CD4-positive, alpha-beta T cell treated with Interleukin-2 at 100 ng/mL for 4 hours (primary cell): ENCODE results near the gene RAD51B.
A peak's percentile ranks its signal among the peaks of the same experiment; 100 is the strongest.

ENCODE experiments used
- DNase-seq: peaks from one replicate; pipeline ENCODE4 v3.0.0-alpha.2; 2020; ENCODE audit warnings: low spot score

RAD51B gene

DNA sequence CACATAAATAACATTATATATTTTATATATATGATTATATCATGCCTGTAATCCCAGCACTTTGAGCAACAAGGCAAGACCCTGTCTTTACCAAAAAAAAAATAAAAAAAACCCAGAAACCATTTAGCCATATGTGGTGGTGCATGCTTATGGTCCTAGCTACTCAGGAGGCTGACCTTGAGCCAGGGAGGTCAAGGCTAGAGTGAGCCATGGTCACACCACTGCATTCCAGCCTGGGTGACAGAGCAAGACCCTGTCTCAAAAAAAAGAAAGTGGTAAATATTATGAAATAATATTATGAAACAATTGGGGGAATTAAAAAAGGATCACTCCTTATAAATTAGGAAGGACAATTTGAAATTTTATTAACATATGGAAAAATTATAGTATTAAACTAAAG lies 16.0 kb downstream of the RAD51B start:
- DNase-seq = no peak

DNA sequence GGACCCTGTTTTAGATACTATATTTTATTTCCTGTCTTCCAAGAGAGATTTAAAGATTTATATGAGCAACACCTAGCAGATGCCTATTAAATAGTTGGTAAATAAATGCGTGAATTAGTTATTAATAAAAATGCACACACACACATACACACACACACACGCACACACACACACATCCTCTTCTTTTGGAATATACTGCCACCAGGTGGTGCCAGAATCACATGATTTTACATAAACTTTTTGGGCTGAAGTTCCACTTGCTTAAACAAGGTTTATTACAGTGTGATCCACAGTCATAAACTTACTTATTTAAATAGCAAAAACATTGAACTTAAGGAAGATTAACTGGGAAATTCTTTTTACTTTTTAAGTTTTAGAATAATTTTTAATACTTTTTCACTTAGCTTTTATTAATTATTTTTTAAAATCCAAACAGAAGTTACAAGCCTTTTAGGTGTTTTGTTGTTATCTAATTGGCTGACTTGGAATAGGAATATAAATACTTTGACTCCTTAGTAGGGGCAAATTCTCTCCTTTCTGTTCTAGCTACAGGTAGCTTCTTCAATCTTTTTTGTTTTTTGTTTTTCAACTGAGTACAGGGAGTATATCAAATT lies 17.5 kb downstream of the RAD51B start:
- peak; percentile 77 for DNase-seq

DNA sequence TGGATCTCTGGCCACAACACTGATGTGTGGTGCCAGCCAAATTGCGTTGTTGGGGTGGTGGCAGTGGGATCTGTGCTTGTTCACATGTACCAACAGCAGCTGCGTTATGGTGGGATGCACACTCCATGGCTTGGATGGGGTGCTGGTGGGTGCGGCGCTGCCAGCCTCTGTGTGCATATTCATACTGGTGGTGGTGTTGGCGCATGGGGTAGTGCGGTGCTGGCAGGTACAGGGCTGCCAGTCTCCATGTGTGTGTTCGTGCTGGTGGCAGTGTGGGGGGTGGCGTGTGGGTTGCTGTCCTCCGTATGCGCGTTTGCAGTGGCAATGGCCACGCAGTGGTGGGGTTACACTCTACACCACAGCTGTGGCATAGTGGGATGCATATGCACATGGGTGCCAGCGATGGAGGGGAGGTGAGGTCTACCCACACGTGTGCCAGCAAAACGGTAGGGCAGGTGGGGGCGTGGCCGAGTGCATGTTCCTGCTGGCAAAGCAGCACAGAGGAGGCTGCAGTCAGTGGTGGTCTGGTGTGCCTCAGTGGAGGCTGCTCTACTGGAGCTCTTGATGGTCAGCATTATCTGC lies 26.5 kb downstream of the RAD51B start:
- no peak for DNase-seq

GRCh38 chr14:67850066-67850830 lies 30.7 kb downstream of the RAD51B start:
- DNase-seq = no peak

GRCh38 chr14:67851785-67852410 lies 32.3 kb downstream of the RAD51B start:
- DNase-seq = no peak

GRCh38 chr14:67852926-67853604 lies 33.5 kb downstream of the RAD51B start:
- DNase-seq = no peak

DNA sequence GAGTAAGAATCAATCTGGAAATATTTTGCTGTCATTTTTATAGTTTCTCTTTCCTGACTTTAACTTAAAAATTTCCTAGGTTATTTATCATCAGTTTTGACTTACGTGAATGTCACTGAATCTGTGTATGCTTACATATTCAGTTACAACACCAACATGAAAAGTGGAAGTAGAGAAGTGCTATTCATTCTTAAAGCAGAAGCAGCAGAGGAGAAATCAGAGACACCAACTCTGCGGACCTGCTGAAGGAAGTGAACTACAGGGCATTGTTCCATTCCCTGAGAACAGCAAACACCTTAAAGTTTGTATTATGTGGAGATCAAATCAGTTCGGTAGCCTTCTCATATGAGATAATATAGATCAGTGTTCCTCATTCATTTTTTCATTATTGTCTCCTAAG lies 34.1 kb downstream of the RAD51B start:
- no peak for DNase-seq

DNA sequence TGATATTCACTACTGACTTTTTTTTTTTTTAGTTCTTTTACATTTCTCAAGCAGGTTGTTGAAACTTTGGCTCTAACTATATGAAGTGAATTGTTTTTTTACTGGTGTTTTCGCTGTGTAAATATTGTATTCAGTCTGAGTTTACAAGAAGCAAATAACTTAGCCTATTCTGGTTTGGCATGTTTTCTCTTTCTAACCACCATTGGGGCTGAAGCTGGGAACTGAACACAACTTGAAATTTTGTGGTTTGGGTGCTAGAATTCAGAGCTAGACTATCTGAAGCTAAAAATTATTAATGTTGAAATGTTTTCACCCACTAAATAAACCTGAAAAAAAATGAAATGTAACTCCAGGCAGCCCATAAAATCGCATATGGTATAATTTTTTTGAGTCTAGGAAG lies 37.2 kb downstream of the RAD51B start:
- DNase-seq = no peak

DNA sequence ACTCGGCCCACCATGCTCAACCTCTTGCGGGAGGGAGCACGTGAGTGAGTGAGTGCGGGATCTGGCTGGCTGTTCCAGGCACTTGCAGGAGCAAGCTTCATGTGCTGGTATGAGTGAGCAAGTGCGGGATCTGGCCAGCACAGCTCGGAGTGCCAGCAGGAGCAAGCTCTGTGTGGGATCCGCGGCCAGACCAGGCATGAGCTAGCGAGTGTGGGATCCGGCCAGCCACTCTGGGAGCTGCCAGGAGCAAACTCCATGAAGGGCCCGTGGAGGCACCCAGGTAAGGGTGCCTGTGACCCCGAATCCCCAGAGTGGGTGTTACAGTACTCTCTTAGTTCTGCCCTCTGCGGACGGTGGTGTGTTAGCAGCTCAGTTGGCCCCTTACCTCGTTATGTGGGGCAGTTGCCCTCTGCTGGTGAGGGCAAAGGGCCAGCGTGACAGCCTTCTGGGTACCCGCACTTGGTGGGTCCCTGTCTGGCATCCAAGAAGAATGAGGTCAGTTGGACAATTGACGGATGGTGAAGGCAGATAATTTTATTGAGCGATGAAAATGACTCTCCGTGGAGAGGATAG lies 38.3 kb downstream of the RAD51B start:
- no peak for DNase-seq

DNA sequence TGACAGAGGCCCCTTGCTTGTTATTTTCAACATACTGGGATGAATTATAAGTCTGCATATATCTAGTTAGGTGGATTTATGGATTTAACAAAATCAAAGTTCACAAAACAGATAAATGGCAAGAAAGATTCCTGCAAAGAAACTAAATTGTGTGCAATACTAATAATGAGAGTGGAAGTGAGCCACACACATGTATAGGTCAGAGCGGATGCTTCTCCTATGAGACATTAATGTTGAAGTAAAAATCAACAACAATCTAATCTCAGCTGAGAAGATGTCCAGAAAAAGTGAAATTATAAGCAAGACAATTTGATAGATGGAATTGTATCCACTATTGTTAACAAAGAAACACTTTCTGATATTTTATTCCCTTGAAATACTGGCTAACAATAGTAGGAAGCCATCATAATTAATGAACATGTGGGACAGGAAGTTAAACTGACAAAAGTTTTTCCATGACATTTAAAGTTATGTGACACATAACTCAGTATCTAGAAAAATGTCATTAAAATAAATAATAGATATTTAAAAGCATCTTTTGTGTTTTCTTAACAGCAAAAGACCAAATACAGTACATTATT lies 39.7 kb downstream of the RAD51B start:
- DNase-seq = no peak

DNA sequence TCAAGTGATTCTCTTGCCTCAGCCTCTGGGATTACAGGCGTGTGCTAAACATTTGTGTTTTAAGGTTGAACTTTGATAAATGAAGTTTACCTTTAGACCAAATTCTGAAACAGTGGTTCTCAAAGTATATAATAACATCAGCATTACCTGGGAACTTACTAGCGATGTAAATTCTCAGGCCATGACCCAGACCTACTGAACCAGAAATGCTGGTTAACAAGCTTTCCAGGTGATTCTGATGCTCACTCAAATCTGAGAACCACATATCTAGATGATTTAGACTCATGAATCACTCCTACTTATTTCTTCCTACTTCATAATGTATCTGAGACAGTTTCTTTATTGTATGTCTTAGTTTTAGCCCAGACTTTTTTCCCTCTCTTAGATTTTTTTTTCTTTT lies 43.6 kb downstream of the RAD51B start:
- no peak for DNase-seq

DNA sequence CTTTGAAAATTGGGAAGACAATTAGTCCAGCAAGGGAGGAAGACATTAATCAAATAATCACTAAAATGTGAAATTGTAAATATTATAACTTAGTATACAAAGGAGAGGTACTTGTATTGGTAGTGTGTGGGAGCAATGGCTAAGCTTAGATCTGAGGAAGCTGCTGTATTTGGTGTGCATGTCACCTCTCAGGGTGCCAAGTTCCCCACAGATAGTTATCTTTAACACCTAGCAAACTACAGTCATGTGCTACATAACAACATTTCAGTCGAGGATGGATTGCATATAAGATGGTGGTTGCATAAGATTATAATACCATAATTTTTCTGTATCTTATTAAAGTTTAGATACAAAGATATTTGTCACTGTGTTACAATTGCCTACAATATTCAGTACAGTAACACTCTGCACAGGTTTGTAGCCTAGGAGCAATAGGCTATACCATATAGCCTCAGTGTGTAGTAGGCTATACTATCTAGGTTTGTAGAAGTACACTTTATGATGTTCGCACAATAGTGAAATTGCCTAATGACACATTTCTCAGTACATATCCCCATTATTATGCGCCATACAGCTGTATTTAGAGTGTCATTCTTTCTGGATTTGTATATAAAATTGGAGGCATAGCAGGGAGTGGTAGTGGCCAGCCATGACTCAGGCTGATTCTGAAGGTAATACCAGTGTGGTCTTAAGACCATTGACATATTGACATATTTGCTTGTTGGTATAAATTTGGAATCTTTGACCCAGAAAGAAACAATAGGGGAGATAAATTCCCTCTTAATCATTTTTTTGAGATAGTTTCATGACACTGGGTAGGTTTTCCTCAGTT lies 55.8 kb downstream of the RAD51B start:
- peak; percentile 15 for DNase-seq

GRCh38 chr14:67879026-67879425 lies 59.4 kb downstream of the RAD51B start:
- DNase-seq = no peak

- no peak for DNase-seq
These were observed 61.6 kb downstream of the RAD51B start for GRCh38 chr14:67881225-67881624.

GRCh38 chr14:67882986-67883555 lies 63.5 kb downstream of the RAD51B start:
- no peak for DNase-seq

GRCh38 chr14:67883717-67884116 lies 64.1 kb downstream of the RAD51B start:
- peak; percentile 8 for DNase-seq

DNA sequence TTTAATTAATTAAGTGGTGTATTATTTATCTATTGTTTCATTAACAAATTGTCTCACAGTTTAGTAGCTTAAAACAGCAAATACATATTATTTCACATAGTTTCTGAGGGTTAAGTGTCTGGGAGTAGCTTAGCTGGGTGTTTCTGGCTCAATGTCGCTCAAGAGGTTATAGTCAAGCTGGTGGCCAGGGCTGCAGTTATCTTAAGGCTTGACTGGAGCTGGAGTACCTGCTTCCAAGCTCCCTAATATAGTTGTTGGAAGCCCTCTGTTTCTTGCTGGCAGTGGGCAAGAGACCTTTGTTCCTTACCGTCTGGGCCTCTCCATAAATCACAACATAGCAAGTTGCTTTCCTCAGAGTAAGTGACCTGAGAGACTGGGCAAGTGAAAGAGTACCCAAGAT lies 66.6 kb downstream of the RAD51B start:
- DNase-seq = no peak

DNA sequence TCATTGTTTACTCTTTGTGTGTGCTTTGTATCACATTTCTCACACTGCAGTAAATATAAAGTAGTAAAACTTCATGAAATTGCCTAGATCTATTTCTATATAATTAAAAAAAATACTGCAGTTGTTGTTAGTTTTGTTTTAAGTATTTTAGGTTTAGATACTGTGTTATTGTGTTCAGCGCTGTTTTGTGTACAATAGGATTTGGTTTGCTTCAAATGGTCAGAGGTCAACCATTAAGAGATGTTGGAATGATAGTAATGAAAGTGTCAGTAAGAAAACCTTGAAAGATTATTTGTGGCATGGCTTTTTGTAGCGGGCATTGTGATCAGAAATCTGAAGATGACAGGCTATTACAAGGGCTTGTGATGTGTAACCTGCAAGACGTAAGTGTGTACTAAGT lies 67.9 kb downstream of the RAD51B start:
- DNase-seq = no peak

DNA sequence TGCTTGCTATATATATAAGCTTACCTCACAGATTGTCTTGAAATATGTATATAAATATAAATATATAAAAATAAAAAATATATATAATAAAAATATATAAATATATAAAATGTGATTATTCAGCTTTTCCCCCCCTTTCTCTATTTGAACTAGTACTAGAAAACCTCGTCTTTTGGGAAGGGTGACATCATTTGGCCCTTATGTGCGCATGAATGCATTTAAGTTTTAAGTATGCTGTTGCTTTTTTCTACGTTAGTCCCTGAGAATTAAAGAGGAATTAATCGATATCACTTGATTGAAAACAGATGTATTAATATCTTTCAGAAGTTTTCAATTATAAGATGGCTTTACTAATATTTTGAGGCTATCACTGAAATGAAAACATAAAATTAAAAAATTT lies 69.9 kb downstream of the RAD51B start:
- no peak for DNase-seq

- no peak for DNase-seq
These were observed 73.0 kb downstream of the RAD51B start for GRCh38 chr14:67892466-67893100.
